Breast epithelium (tissue), 4 donors: ENCODE results near the gene NUAK1. TPM values are rescaled to one million over a fixed set of nuclear protein-coding genes. Genes with fewer than 3 reads are reported as not detected.

Experiments used
- DNase-seq, 2 donors: peaks; one replicate each; pipeline ENCODE4 v3.0.0-alpha.2; 2019; ENCODE audit warnings: low spot score in 2 of 2
- H3K27ac ChIP-seq, 2 donors: fragments of 200-600 bp; sonication (generic) in 1 of 2; one replicate each; pipeline ENCODE4 v1.5.1; 2016 to 2019; ENCODE audit warnings: mild to moderate bottlenecking in 1 of 2
- H3K27me3 ChIP-seq, 2 donors: fragments of 200-600 bp; sonication (generic) in 1 of 2; one replicate each; pipeline versions ENCODE4 v1.5.1 to v1.6.0; 2017 to 2019; ENCODE audit warnings: control low read depth in 1 of 2, mild to moderate bottlenecking in 1 of 2
- H3K36me3 ChIP-seq: fragments of 200-600 bp; one replicate; pipeline ENCODE4 v1.5.1; 2019
- H3K4me1 ChIP-seq, 2 donors: fragments of 200-600 bp; sonication (generic); one replicate each; pipeline ENCODE4 v1.5.1; 2016 to 2019; ENCODE audit warnings: control low read depth in 1 of 2
- H3K4me3 ChIP-seq, 3 donors: fragments of 200-600 bp; sonication (generic); 1 replicate in 2 of 3; 2 replicates in 1 of 3; pipeline ENCODE4 v1.5.1; 2016 to 2019; ENCODE audit warnings: mild to moderate bottlenecking in 3 of 3, moderate library complexity in 2 of 3
- H3K9me3 ChIP-seq, 2 donors: fragments of 200-600 bp; sonication (generic) in 1 of 2; one replicate each; pipeline ENCODE4 v1.5.1; 2016 to 2019; ENCODE audit warnings: control low read depth in 1 of 2
- CTCF ChIP-seq, 3 donors: fragments of 450-650 bp; IDR thresholded peaks; one replicate each; pipeline ENCODE4 v1.5.1; 2016 to 2017; ENCODE audit warnings: antibody characterized with exemption in 3 of 3, mild to moderate bottlenecking in 3 of 3, moderate library complexity in 3 of 3
- POLR2A ChIP-seq: fragments of 450-650 bp; IDR thresholded peaks from one replicate; pipeline ENCODE4 v1.6.1; 2016; ENCODE audit warnings: antibody characterized with exemption, mild to moderate bottlenecking, moderate library complexity
- POLR2AphosphoS5 ChIP-seq, 3 donors: sonication (generic); formaldehyde crosslinking; IDR thresholded peaks; one replicate each; pipeline ENCODE4 v1.6.1; 2017; ENCODE audit warnings: antibody characterized with exemption in 3 of 3
- intact Hi-C: fragments of 100-400 bp; cut with DNase I; formaldehyde crosslinking; loops from one replicate; pipeline ENCODE4 v1.15.1; 2023; ENCODE audit warnings: low total_unique reads
- total RNA-seq, 3 donors: library from RNA; depleted of rRNA; stranded (reverse); fragments of >200 nt; gene quantifications; one replicate each; pipeline ENCODE4 v1.1.0, GENCODE V29; 2016

Gene NUAK1
- total RNA-seq, 3 donors from 2014 or later: 6.0 to 20.2 (median 13.1) TPM

DNA sequence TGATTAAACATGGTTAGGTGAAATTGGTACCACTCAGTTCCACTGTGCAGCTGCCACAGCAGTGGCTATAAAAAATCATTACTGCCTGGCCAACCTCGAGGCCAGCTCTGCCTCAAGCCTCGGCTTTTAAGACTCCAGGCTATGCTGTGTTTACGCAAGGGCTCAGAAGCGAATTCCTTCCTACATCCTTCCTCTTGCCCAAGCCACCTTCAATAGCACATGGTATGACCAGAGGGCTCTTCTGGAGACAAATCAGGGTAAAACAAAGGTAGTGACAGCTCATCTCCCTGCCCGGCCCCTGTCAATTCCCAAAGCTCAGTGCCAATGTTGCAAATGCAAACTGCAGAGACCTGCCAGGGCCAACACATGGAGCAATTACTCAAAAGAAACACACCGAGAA, 31.9 kb downstream of the NUAK1 start:
- Histone ChIP-seq H3K4me1 (no peaks in the 10 kb centered on the region), H3K9me3 (no peaks in the 10 kb centered on the region), H3K27ac (peak overlapping the region; percentile 1 to 31), H3K4me3 (no peak overlapping the region), H3K36me3 (no peaks in the 10 kb centered on the region), H3K27me3 (no peaks in the 10 kb centered on the region)
- DNase-seq: no peak
- intact Hi-C loops: no loop called here
- TF ChIP-seq POLR2A (no peak), POLR2AphosphoS5 (IDR thresholded peaks at IDR 0.05) (peak in 1 of 3 donors; percentile 43), CTCF (IDR thresholded peaks at IDR 0.05) (no peak)

DNA sequence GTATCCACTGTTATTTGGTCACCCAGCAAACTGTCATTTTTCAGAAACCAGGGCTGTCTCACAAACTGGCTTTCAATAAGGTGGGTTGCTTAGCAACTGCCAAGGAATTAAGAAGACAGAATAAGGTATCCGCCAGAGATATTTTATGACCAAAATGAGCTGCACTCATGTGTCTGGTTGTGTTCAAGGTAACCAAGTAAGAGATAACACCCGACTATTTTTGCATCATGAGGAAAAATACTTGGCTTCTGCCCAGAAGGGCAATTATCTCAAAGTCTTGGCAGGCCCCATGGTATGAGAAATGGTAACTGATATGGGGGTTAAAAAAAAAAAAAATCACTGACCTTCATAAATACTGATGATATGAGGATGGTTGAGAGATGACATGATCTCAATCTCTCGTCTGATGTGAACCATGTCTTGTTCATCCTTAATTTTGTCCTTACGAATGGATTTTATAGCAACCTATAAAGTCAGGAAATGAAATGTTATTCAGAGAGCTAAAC, 32.6 kb downstream of the NUAK1 start:
- no peaks in the 10 kb centered on the region for H3K4me1 ChIP-seq
- no peak overlapping the region for H3K4me3 ChIP-seq
- H3K27ac ChIP-seq: peak overlapping the region; percentile 16 to 31
- H3K36me3 ChIP-seq: no peaks in the 10 kb centered on the region
- H3K27me3 ChIP-seq: no peaks in the 10 kb centered on the region
- H3K9me3 ChIP-seq: no peaks in the 10 kb centered on the region
- TF ChIP-seq POLR2A (no peak), CTCF (IDR thresholded peaks at IDR 0.05) (no peak), POLR2AphosphoS5 (IDR thresholded peaks at IDR 0.05) (no peak)
- intact Hi-C loops: no loop called here
- DNase-seq: no peak

- H3K27me3 ChIP-seq: no peaks in the 10 kb centered on the region
- no peaks in the 10 kb centered on the region for H3K36me3 ChIP-seq
- H3K27ac ChIP-seq: peak overlapping the region; percentile 27 to 43
- H3K4me1 ChIP-seq: no peaks in the 10 kb centered on the region
- intact Hi-C loops: no loop called here
- no peak for DNase-seq
- H3K9me3 ChIP-seq: no peaks in the 10 kb centered on the region
- no peak overlapping the region for H3K4me3 ChIP-seq
- TF ChIP-seq POLR2A: no peak
- no peak for TF ChIP-seq POLR2AphosphoS5 (IDR thresholded peaks at IDR 0.05)
- no peak for TF ChIP-seq CTCF (IDR thresholded peaks at IDR 0.05)
Observed at GRCh38 chr12:106101803-106102202, 37.0 kb downstream of the NUAK1 start.

DNA sequence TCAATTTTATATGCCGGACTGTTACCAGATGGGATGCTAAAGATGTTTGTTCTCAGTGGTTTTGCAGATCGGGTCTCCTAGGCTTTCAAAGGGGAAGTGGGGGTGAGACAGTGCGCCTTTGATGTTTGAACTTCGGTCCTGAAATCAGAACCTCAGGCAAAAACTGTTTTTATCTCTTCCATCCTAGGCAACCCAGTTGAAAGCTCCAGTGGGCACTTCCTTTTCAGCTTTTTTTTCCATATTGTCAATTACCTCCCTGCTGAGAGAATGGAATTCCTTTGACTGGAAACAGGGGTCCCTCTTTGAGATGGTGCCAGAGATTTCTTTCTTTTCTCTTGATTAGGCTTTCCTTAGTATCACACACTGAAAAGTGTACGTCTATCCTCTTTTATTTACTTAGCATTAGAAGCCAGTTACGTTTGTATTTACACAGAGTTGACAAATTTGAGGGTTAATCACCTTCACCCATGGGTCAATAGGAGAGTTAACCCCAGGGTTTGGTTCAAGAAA, 40.0 kb downstream of the NUAK1 start:
- no peak for DNase-seq
- H3K27ac ChIP-seq: no peak overlapping the region
- intact Hi-C loops: no loop called here
- H3K9me3 ChIP-seq: no peaks in the 10 kb centered on the region
- no peak overlapping the region for H3K4me3 ChIP-seq
- H3K36me3 ChIP-seq: no peaks in the 10 kb centered on the region
- TF ChIP-seq POLR2AphosphoS5 (IDR thresholded peaks at IDR 0.05): no peak
- no peak for TF ChIP-seq CTCF (IDR thresholded peaks at IDR 0.05)
- no peak for TF ChIP-seq POLR2A
- no peaks in the 10 kb centered on the region for H3K4me1 ChIP-seq
- H3K27me3 ChIP-seq: no peaks in the 10 kb centered on the region

DNA sequence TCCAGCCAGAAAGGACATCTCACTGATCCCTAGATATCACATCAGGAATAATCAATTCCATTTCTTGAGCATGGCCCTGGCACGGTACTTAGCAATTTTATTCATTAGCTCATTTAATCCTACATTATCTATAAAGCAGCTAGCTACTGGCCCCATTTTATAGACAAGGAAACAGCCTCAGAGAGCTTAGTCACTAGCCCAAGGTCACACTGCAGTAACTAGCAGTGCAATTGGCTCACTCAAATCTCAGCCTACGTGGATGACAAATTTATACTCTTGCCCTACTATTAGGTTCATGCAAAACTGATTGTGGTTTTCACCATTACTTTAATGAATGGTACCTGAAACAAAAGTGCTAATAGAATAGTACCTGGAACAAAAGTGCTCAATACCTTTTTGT, 41.7 kb downstream of the NUAK1 start:
- TF ChIP-seq CTCF (IDR thresholded peaks at IDR 0.05) (no peak), POLR2A (no peak), POLR2AphosphoS5 (IDR thresholded peaks at IDR 0.05) (no peak)
- no peaks in the 10 kb centered on the region for H3K9me3 ChIP-seq
- no peaks in the 10 kb centered on the region for H3K4me1 ChIP-seq
- no peaks in the 10 kb centered on the region for H3K36me3 ChIP-seq
- no peak overlapping the region for H3K4me3 ChIP-seq
- DNase-seq: no peak
- peak overlapping the region in 1 of 2 donors; percentile 60 for H3K27ac ChIP-seq
- intact Hi-C loops: no loop called here
- H3K27me3 ChIP-seq: no peaks in the 10 kb centered on the region
